ENCODE data around the gene RNF223. TPM values are rescaled to one million over a fixed set of nuclear protein-coding genes. Genes with fewer than 3 reads are reported as not detected.

The RNF223 gene
- total RNA-seq, 1 experiment from 2014 or later, result not detected

DNA sequence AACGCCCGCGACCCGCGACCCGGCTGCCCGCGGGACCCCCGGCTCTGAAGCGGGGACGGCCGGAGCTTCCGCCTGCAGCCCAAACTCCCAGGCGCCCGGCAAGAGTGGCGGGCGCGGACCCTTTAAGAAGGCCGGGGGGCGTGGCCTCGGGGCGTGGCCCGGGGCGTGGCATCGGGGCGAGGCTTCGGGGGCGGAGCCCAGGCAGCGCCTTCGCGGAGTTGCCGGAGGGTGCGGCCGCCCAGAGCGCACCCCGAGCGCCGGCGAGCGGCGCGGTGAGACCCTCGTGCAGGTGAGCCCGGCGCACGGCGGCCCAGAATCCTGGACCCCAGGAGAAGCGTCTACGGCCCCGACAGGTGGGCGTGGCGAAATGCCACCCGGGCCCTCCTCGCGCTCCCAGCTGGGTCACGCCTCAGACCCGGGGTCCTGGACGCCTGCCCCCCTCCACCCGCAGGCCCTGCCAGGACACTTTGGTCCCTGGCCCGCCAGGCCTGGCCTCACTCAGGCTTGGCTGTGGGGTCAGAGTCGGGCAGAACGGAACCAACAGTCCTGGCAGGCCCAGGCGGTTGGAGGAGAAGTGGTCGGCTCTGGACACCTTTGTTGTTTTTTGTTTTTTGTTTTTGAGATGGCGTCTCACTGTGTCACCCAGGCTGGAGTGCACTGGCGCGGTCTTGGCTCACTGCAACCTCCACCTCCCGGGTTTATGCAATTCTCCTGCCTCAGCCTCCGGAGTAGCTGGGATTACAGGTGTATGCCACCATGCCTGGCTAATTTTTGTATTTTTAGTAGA is 14.4 kb downstream of the RNF223 start (continued):
- TF ChIP-seq ERG (CRISPR knock-in tag; IDR thresholded peaks at IDR 0.05) (no peak), ZNF263 (CRISPR knock-in tag; IDR thresholded peaks at IDR 0.05; ENCODE audit: low read depth) (no peak), EMX1 (CRISPR knock-in tag; IDR thresholded peaks at IDR 0.05) (no peak), SMAD3 (CRISPR knock-in tag; IDR thresholded peaks at IDR 0.05; ENCODE audit: borderline replicate concordance) (no peak), RELA (CRISPR knock-in tag; IDR thresholded peaks at IDR 0.05; ENCODE audit: borderline replicate concordance) (no peak), ZNF671 (CRISPR knock-in tag; IDR thresholded peaks at IDR 0.05) (no peak), SP1 (CRISPR knock-in tag; conservative IDR thresholded peaks at IDR 0.05) (peak; percentile 95), ETV6 (CRISPR knock-in tag; IDR thresholded peaks at IDR 0.05) (peak; percentile 53; the same call in 1 of the 2 replicates), USF2 (CRISPR knock-in tag; IDR thresholded peaks at IDR 0.05) (no peak), TP53 (CRISPR knock-in tag; IDR thresholded peaks at IDR 0.05) (no peak), PRRX2 (CRISPR knock-in tag; IDR thresholded peaks at IDR 0.05) (no peak)
- TF ChIP-seq, protein P1, sequence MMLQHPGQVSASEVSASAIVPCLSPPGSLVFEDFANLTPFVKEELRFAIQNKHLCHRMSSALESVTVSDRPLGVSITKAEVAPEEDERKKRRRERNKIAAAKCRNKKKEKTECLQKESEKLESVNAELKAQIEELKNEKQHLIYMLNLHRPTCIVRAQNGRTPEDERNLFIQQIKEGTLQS (CRISPR knock-in tag; conservative IDR thresholded peaks at IDR 0.05), result no peak
- TF ChIP-seq, protein P2, sequence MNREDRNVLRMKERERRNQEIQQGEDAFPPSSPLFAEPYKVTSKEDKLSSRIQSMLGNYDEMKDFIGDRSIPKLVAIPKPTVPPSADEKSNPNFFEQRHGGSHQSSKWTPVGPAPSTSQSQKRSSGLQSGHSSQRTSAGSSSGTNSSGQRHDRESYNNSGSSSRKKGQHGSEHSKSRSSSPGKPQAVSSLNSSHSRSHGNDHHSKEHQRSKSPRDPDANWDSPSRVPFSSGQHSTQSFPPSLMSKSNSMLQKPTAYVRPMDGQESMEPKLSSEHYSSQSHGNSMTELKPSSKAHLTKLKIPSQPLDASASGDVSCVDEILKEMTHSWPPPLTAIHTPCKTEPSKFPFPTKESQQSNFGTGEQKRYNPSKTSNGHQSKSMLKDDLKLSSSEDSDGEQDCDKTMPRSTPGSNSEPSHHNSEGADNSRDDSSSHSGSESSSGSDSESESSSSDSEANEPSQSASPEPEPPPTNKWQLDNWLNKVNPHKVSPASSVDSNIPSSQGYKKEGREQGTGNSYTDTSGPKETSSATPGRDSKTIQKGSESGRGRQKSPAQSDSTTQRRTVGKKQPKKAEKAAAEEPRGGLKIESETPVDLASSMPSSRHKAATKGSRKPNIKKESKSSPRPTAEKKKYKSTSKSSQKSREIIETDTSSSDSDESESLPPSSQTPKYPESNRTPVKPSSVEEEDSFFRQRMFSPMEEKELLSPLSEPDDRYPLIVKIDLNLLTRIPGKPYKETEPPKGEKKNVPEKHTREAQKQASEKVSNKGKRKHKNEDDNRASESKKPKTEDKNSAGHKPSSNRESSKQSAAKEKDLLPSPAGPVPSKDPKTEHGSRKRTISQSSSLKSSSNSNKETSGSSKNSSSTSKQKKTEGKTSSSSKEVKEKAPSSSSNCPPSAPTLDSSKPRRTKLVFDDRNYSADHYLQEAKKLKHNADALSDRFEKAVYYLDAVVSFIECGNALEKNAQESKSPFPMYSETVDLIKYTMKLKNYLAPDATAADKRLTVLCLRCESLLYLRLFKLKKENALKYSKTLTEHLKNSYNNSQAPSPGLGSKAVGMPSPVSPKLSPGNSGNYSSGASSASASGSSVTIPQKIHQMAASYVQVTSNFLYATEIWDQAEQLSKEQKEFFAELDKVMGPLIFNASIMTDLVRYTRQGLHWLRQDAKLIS (CRISPR knock-in tag; IDR thresholded peaks at IDR 0.05; ENCODE audit: borderline replicate concordance), result no peak
- TF ChIP-seq, protein P3, sequence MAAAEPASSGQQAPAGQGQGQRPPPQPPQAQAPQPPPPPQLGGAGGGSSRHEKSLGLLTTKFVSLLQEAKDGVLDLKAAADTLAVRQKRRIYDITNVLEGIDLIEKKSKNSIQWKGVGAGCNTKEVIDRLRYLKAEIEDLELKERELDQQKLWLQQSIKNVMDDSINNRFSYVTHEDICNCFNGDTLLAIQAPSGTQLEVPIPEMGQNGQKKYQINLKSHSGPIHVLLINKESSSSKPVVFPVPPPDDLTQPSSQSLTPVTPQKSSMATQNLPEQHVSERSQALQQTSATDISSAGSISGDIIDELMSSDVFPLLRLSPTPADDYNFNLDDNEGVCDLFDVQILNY (CRISPR knock-in tag; IDR thresholded peaks at IDR 0.05), result peak; percentile 73
- TF ChIP-seq, protein P4, sequence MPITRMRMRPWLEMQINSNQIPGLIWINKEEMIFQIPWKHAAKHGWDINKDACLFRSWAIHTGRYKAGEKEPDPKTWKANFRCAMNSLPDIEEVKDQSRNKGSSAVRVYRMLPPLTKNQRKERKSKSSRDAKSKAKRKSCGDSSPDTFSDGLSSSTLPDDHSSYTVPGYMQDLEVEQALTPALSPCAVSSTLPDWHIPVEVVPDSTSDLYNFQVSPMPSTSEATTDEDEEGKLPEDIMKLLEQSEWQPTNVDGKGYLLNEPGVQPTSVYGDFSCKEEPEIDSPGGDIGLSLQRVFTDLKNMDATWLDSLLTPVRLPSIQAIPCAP (CRISPR knock-in tag; IDR thresholded peaks at IDR 0.05), result no peak
- TF ChIP-seq, protein P5, sequence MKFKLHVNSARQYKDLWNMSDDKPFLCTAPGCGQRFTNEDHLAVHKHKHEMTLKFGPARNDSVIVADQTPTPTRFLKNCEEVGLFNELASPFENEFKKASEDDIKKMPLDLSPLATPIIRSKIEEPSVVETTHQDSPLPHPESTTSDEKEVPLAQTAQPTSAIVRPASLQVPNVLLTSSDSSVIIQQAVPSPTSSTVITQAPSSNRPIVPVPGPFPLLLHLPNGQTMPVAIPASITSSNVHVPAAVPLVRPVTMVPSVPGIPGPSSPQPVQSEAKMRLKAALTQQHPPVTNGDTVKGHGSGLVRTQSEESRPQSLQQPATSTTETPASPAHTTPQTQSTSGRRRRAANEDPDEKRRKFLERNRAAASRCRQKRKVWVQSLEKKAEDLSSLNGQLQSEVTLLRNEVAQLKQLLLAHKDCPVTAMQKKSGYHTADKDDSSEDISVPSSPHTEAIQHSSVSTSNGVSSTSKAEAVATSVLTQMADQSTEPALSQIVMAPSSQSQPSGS (CRISPR knock-in tag; IDR thresholded peaks at IDR 0.05; ENCODE audit: borderline replicate concordance, low read depth), result no peak
- TF ChIP-seq, protein P6, sequence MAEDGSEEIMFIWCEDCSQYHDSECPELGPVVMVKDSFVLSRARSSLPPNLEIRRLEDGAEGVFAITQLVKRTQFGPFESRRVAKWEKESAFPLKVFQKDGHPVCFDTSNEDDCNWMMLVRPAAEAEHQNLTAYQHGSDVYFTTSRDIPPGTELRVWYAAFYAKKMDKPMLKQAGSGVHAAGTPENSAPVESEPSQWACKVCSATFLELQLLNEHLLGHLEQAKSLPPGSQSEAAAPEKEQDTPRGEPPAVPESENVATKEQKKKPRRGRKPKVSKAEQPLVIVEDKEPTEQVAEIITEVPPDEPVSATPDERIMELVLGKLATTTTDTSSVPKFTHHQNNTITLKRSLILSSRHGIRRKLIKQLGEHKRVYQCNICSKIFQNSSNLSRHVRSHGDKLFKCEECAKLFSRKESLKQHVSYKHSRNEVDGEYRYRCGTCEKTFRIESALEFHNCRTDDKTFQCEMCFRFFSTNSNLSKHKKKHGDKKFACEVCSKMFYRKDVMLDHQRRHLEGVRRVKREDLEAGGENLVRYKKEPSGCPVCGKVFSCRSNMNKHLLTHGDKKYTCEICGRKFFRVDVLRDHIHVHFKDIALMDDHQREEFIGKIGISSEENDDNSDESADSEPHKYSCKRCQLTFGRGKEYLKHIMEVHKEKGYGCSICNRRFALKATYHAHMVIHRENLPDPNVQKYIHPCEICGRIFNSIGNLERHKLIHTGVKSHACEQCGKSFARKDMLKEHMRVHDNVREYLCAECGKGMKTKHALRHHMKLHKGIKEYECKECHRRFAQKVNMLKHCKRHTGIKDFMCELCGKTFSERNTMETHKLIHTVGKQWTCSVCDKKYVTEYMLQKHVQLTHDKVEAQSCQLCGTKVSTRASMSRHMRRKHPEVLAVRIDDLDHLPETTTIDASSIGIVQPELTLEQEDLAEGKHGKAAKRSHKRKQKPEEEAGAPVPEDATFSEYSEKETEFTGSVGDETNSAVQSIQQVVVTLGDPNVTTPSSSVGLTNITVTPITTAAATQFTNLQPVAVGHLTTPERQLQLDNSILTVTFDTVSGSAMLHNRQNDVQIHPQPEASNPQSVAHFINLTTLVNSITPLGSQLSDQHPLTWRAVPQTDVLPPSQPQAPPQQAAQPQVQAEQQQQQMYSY (CRISPR knock-in tag; IDR thresholded peaks at IDR 0.05), result no peak
- TF ChIP-seq, protein P7, sequence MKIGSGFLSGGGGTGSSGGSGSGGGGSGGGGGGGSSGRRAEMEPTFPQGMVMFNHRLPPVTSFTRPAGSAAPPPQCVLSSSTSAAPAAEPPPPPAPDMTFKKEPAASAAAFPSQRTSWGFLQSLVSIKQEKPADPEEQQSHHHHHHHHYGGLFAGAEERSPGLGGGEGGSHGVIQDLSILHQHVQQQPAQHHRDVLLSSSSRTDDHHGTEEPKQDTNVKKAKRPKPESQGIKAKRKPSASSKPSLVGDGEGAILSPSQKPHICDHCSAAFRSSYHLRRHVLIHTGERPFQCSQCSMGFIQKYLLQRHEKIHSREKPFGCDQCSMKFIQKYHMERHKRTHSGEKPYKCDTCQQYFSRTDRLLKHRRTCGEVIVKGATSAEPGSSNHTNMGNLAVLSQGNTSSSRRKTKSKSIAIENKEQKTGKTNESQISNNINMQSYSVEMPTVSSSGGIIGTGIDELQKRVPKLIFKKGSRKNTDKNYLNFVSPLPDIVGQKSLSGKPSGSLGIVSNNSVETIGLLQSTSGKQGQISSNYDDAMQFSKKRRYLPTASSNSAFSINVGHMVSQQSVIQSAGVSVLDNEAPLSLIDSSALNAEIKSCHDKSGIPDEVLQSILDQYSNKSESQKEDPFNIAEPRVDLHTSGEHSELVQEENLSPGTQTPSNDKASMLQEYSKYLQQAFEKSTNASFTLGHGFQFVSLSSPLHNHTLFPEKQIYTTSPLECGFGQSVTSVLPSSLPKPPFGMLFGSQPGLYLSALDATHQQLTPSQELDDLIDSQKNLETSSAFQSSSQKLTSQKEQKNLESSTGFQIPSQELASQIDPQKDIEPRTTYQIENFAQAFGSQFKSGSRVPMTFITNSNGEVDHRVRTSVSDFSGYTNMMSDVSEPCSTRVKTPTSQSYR (CRISPR knock-in tag; IDR thresholded peaks at IDR 0.05), result no peak
